Measurements from ENCODE around the gene TECR.
"Not testable (repeated sequence)": the region's sequence is repeated elsewhere in the genome, so short reads cannot be mapped to it uniquely, and the experiment has no call there.

The TECR gene

GRCh38 chr19:14496029-14496833 is 33.2 kb upstream of the TECR start, which contains the start of gene GIPC1:
Gene GIPC1 (minus strand): TSS chr19:14496127. CDS start chr19:14482976, 13,151 bp downstream.
- FAIRE-seq (peak; percentile 81), DNase-seq (ENCODE audit: insufficient read length) (peak; percentile 99)
- no peak for TF ChIP-seq TAF1 (IDR thresholded peaks at IDR 0.05; ENCODE audit: borderline replicate concordance, low read depth, low read length)
- no peak for TF ChIP-seq POLR2A (IDR thresholded peaks at IDR 0.05; ENCODE audit: low read depth, low read length)
- TF ChIP-seq POLR2AphosphoS5 (IDR thresholded peaks at IDR 0.05; ENCODE audit: low read depth, low read length), result no peak

GRCh38 chr19:14496834-14497227 is 32.6 kb upstream of the TECR start:
- no peak for DNase-seq (ENCODE audit: insufficient read length)
- FAIRE-seq, result no peak
- TF ChIP-seq POLR2AphosphoS5 (IDR thresholded peaks at IDR 0.05; ENCODE audit: low read depth, low read length) (no peak), TAF1 (IDR thresholded peaks at IDR 0.05; ENCODE audit: borderline replicate concordance, low read depth, low read length) (no peak)

DNA sequence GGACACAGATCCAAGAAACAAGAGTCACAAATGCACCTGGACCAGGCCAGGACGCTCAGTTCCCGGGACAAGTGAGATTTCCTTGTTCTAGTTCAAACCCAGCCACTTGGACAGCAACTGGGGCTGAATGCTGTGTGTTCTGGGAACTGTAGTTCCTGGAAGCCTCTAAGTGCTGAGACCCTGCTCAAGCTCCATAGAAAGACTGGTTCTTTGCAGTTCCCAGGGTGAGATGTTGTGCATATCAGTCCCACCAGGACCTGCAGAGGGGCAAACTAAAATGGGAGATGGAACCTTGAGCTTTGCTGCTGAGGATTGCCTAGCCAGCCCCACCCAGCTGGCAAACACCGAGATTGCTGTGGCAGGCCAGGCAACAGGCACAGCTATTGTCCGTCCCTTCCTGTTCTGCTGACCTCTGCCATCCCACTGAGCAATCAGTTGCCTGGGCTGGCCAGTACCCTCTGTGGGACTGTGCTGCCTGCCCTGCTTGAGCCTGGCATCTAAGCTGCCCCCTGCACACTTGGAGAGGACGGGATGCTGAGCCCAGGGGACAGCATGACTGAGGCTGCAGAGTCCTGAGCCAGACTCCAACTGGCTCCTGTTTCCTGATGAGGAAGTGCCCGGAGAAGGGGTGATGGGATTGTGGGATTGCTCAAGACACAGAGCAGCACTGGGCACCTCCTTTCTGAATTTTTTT is 32.0 kb upstream of the TECR start:
- TF ChIP-seq TAF1 (IDR thresholded peaks at IDR 0.05; ENCODE audit: borderline replicate concordance, low read depth, low read length), result no peak
- no peak for TF ChIP-seq POLR2AphosphoS5 (IDR thresholded peaks at IDR 0.05; ENCODE audit: low read depth, low read length)
- no peak for TF ChIP-seq POLR2A (IDR thresholded peaks at IDR 0.05; ENCODE audit: low read depth, low read length)
- no peak for FAIRE-seq
- DNase-seq (ENCODE audit: insufficient read length), result no peak

DNA sequence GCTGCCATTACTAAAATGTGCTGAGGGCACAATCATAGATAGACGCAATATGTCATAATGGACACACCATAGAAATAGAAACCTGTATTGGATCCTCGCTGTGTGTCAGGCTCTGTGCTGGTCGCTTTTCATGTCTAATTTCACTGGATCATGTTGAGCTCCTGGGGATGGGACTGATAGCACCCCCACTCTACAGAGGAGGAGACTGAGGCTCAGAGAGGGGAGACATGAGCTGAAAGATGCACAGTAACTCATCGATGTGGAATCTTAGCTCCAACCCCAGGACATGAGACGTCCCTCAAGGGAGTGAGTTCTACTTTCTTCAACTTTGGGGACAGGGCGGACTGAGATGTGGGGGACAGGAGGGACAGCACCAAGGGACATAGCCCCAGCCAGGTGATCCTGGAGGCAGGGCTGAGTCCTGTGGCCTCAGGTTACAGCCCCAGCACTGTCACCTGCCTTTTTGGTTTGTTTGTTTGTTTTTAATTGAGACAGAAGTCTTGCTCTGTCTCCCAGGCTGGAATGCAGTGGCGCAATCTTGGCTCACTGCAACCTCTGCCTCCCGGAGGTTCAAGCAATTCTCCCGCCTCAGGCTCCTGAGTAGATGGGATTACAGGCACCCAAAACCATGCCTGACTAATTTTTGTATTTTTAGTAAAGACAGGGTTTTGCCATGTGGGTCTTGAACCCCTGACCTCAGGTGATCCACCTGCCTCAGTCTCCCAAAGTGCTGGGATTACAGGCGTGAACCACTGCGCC is 26.9 kb upstream of the TECR start:
- DNase-seq (ENCODE audit: insufficient read length), result no peak
- no peak for FAIRE-seq

GRCh38 chr19:14503285-14503684 is 26.1 kb upstream of the TECR start:
- DNase-seq (ENCODE audit: insufficient read length) (no peak), FAIRE-seq (no peak)
- TF ChIP-seq POLR2A (IDR thresholded peaks at IDR 0.05; ENCODE audit: low read depth, low read length) (no peak), TAF1 (IDR thresholded peaks at IDR 0.05; ENCODE audit: borderline replicate concordance, low read depth, low read length) (no peak), POLR2AphosphoS5 (IDR thresholded peaks at IDR 0.05; ENCODE audit: low read depth, low read length) (no peak)

More for the DNA sequence above, 26.9 kb upstream of the TECR start:
- TF ChIP-seq TAF1 (IDR thresholded peaks at IDR 0.05; ENCODE audit: borderline replicate concordance, low read depth, low read length), result no peak
- TF ChIP-seq POLR2A (IDR thresholded peaks at IDR 0.05; ENCODE audit: low read depth, low read length), result no peak
- no peak for TF ChIP-seq POLR2AphosphoS5 (IDR thresholded peaks at IDR 0.05; ENCODE audit: low read depth, low read length)

GRCh38 chr19:14504575-14504974 is 24.8 kb upstream of the TECR start:
- not testable (repeated sequence) for FAIRE-seq; DNase-seq (ENCODE audit: insufficient read length)

- TF ChIP-seq TAF1 (IDR thresholded peaks at IDR 0.05; ENCODE audit: borderline replicate concordance, low read depth, low read length) (no peak), POLR2A (IDR thresholded peaks at IDR 0.05; ENCODE audit: low read depth, low read length) (no peak), POLR2AphosphoS5 (IDR thresholded peaks at IDR 0.05; ENCODE audit: low read depth, low read length) (no peak)
- DNase-seq (ENCODE audit: insufficient read length) (peak; percentile 78), FAIRE-seq (no peak)
Measured at GRCh38 chr19:14505488-14506239, 23.7 kb upstream of the TECR start.

GRCh38 chr19:14507704-14508542 is 21.5 kb upstream of the TECR start:
- no peak for DNase-seq (ENCODE audit: insufficient read length)
- FAIRE-seq, result no peak
- TF ChIP-seq POLR2AphosphoS5 (IDR thresholded peaks at IDR 0.05; ENCODE audit: low read depth, low read length) (no peak), TAF1 (IDR thresholded peaks at IDR 0.05; ENCODE audit: borderline replicate concordance, low read depth, low read length) (no peak), POLR2A (IDR thresholded peaks at IDR 0.05; ENCODE audit: low read depth, low read length) (no peak)

DNA sequence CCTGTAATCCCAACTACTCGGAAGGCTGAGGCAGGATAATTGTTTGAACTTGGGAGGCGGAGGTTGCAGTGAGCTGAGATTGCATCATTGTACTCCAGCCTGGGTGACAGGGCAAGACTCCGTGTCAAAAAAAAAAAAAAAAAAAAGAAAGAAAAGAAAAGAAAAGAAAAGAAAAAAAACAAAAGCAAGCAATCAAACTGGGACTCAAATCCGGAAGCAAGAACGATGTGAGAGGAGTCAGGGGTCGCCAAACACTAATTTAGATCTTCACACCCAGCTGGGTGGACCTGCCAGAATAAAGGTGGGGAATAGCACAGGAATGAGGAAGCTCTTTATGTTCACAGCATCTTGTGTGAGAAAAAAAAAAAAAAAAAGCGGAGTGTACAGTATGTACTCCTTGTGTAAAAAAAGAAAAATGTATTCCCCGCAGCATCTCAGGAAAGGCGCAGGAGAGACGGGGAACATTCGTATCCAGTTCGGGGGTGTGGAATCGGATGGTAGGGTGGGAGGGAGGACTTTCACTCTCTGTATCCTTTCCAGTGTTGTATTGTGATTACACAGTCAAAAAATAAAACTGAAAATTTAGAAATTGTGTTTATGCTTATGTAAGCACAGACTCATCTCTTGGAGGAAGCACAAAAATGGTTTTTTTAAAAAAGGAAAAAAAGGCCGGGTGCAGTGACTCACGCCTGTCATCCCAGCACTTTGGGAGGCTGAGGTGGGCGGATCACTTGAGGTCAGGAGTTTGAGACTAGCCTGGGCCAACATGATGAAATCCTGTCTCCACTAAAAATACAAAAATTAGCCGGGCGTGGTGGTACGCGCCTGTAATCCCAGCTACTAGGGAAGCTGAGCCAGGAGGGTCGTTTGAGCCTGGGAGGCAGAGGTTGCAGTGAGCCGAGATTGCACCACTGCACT is 18.8 kb upstream of the TECR start:
- TF ChIP-seq POLR2AphosphoS5 (IDR thresholded peaks at IDR 0.05; ENCODE audit: low read depth, low read length) (no peak), TAF1 (IDR thresholded peaks at IDR 0.05; ENCODE audit: borderline replicate concordance, low read depth, low read length) (no peak), POLR2A (IDR thresholded peaks at IDR 0.05; ENCODE audit: low read depth, low read length) (no peak)
- FAIRE-seq (no peak), DNase-seq (ENCODE audit: insufficient read length) (no peak)
